Measurements from ENCODE around the gene TBC1D22A.

DNA sequence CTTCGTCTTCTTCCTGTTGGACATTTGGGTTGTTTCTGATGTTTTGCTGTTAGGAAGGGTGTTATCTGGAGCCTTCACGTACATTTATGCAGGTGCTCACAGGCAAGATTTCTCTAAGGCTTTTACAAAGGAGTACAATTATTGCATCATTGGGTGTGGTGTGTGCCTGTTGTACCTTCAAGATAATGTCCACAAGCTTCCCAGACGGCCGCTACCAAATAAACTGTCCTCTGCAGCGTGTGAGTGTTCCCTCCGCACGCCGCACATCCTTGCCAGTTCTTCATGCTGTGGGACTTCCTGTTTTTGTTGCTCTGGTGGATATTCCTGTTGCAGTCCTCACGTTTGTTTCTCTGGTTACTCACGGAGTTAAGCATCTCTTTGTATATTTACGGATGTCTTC, 133.3 kb downstream of the TBC1D22A start:
- TF ChIP-seq, protein P1, sequence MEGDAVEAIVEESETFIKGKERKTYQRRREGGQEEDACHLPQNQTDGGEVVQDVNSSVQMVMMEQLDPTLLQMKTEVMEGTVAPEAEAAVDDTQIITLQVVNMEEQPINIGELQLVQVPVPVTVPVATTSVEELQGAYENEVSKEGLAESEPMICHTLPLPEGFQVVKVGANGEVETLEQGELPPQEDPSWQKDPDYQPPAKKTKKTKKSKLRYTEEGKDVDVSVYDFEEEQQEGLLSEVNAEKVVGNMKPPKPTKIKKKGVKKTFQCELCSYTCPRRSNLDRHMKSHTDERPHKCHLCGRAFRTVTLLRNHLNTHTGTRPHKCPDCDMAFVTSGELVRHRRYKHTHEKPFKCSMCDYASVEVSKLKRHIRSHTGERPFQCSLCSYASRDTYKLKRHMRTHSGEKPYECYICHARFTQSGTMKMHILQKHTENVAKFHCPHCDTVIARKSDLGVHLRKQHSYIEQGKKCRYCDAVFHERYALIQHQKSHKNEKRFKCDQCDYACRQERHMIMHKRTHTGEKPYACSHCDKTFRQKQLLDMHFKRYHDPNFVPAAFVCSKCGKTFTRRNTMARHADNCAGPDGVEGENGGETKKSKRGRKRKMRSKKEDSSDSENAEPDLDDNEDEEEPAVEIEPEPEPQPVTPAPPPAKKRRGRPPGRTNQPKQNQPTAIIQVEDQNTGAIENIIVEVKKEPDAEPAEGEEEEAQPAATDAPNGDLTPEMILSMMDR (IDR thresholded peaks at IDR 0.05), result no peak
- TF ChIP-seq POLR2A (IDR thresholded peaks at IDR 0.05) (no peak), EP300 (IDR thresholded peaks at IDR 0.05) (no peak)

Measured in gastroesophageal sphincter (tissue), 3 donors.